T-cell (primary cell): ENCODE results near the gene SAMD11. TPM values are rescaled to one million over a fixed set of nuclear protein-coding genes. Genes with fewer than 3 reads are reported as not detected.
"Not testable (repeated sequence)": the region's sequence is repeated elsewhere in the genome, so short reads cannot be mapped to it uniquely, and the experiment has no call there.

Source experiments
- ATAC-seq, 4 experiments: fragments of 200-7000 bp in 3 of 4; fragments of 150-1000 bp in 1 of 4; cut with Tn5 transposase; replicated peaks in 1 of 4; 1 replicate in 3 of 4; 2 replicates in 1 of 4; pipeline ENCODE4 v1.10.0; 2021; ENCODE audit warnings: moderate library complexity in 3 of 4, mild to moderate bottlenecking in 2 of 4, moderate number of reproducible peaks in 1 of 4
- CTCF ChIA-PET, 2 donors: fragments of 300-600 bp; sonication (Branson Sonifier 250); formaldehyde crosslinking; loops; one replicate each; lab custom pipeline; 2022; ENCODE audit warnings: antibody characterized with exemption in 2 of 2; lab: Charles Lee
- POLR2A ChIA-PET, 2 donors: fragments of 300-600 bp; sonication (Branson Sonifier 250); formaldehyde crosslinking; loops; one replicate each; lab custom pipeline; 2022; ENCODE audit warnings: antibody characterized with exemption in 2 of 2; lab: Charles Lee
- DNase-seq, 35 experiments: peaks; one replicate each; pipeline versions ENCODE4 v3.0.0 to v3.0.0-alpha.2; 2013 to 2023
- H3K27ac ChIP-seq: one replicate; pipeline ENCODE4 v1.5.1; 2013; ENCODE audit warnings: low read length
- H3K27me3 ChIP-seq, 2 experiments: replicated peaks in 1 of 2; 1 replicate in 1 of 2; 2 replicates in 1 of 2; pipeline versions ENCODE4 v1.6.1 to v1.7.0; 2013; ENCODE audit warnings: low read length in 1 of 2, mixed read lengths in 1 of 2; ENCODE audit not compliant: control insufficient read depth in 2 of 2, insufficient read depth in 2 of 2; ENCODE audit errors: extremely low read depth in 1 of 2
- H3K36me3 ChIP-seq, 2 donors: 1 replicate in 1 of 2; 2 replicates in 1 of 2; pipeline versions ENCODE4 v1.6.1 to v1.7.0; 2013; ENCODE audit warnings: low read length in 1 of 2; ENCODE audit not compliant: control insufficient read depth in 2 of 2, insufficient read depth in 1 of 2; ENCODE audit errors: extremely low read depth in 1 of 2
- H3K4me1 ChIP-seq, 2 experiments: 1 replicate in 1 of 2; 2 replicates in 1 of 2; pipeline versions ENCODE4 v1.6.1 to v1.7.0; 2013; ENCODE audit warnings: low read length in 2 of 2, mixed read lengths in 1 of 2; ENCODE audit not compliant: insufficient read depth in 2 of 2, control insufficient read depth in 1 of 2; ENCODE audit errors: extremely low read depth in 1 of 2
- H3K4me3 ChIP-seq, 2 donors: 1 replicate in 1 of 2; 2 replicates in 1 of 2; pipeline versions ENCODE4 v1.5.1 to v1.7.0; 2013; ENCODE audit warnings: mild to moderate bottlenecking in 2 of 2, low read length in 1 of 2, moderate library complexity in 1 of 2; ENCODE audit not compliant: control insufficient read depth in 1 of 2; ENCODE audit errors: extremely low read depth in 1 of 2
- H3K9me3 ChIP-seq: 2 replicates; pipeline ENCODE4 v1.7.0; 2013
- H3K27ac Mint-ChIP-seq, 2 donors: one replicate each; pipeline ENCODE4 v1.8.0; 2020 to 2021; ENCODE audit warnings: mild to moderate bottlenecking in 2 of 2, mixed read lengths in 2 of 2
- H3K27me3 Mint-ChIP-seq, 2 donors: one replicate each; pipeline ENCODE4 v1.8.0; 2021 to 2022; ENCODE audit warnings: mixed read lengths in 2 of 2
- H3K36me3 Mint-ChIP-seq: one replicate; pipeline ENCODE4 v1.8.0; 2021; ENCODE audit warnings: mixed read lengths
- H3K4me1 Mint-ChIP-seq, 3 donors: one replicate each; pipeline ENCODE4 v1.8.0; 2020 to 2022; ENCODE audit warnings: mixed read lengths in 3 of 3, mild to moderate bottlenecking in 1 of 3
- H3K4me3 Mint-ChIP-seq, 3 donors: one replicate each; pipeline ENCODE4 v1.8.0; 2020 to 2022; ENCODE audit warnings: mild to moderate bottlenecking in 3 of 3, mixed read lengths in 3 of 3, moderate library complexity in 3 of 3
- H3K9me3 Mint-ChIP-seq, 3 donors: one replicate each; pipeline ENCODE4 v1.8.0; 2020 to 2022; ENCODE audit warnings: mixed read lengths in 3 of 3
- WGBS: methylation state at CpG from one replicate; pipeline ENCODE4 v1.1.5; 2013; ENCODE audit warnings: missing lambda C conversion rate; ENCODE audit not compliant: insufficient coverage; 5-methylcytosine and 5-hydroxymethylcytosine counted together
- total RNA-seq, 35 experiments: library from RNA in 6 of 35; stranded (reverse) in 6 of 35; fragments of 120-200 nt in 1 of 35; gene quantifications; one replicate each; pipeline versions ENCODE4 v1.2.1 to v1.2.4 and lab custom pipeline; 2013 to 2026

SAMD11 gene
- total RNA-seq, 5 donors from 2014 or later (not counting 1 experiment from before 2014, with no cell fraction given) = 0.32 to 0.70 (median 0.53) TPM; not detected in 2

GRCh38 chr1:886311-886710, 37.4 kb upstream of the SAMD11 start:
- Mint-ChIP-seq H3K36me3 (no peaks in the 10 kb centered on the region), H3K4me1 (peaks cover 0 to 6% (median 0%) of the 10 kb centered on the region in 3 donors), H3K4me3 (no peak overlapping the region), H3K27me3 (peaks cover 46 to 47% of the 10 kb centered on the region in 2 donors), H3K27ac (no peak overlapping the region), H3K9me3 (no peaks in the 10 kb centered on the region)
- Histone ChIP-seq H3K4me3 (no peak overlapping the region), H3K27me3 (peaks cover 0 to 16% of the 10 kb centered on the region in 2 experiments), H3K27ac (no peak overlapping the region), H3K4me1 (no peaks in the 10 kb centered on the region), H3K36me3 (no peaks in the 10 kb centered on the region), H3K9me3 (no peaks in the 10 kb centered on the region)
- ATAC-seq (no peak), DNase-seq (no peak)
- ChIA-PET POLR2A (no interaction called here), CTCF (no interaction called here)
- WGBS = no CpG with 5 or more reads among the region's 1 CpG

- ATAC-seq (no peak), DNase-seq (no peak)
- peaks cover 0 to 6% (median 0%) of the 10 kb centered on the region in 3 donors for H3K4me1 Mint-ChIP-seq
- no peak overlapping the region for H3K4me3 ChIP-seq
- 97% methylated on average over 11 of the region's 11 CpGs for WGBS
- H3K36me3 ChIP-seq = no peaks in the 10 kb centered on the region
- POLR2A ChIA-PET = no interaction called here
- H3K4me1 ChIP-seq = no peaks in the 10 kb centered on the region
- no peak overlapping the region for H3K27ac ChIP-seq
- H3K36me3 Mint-ChIP-seq = no peaks in the 10 kb centered on the region
- no peak overlapping the region for H3K4me3 Mint-ChIP-seq
- CTCF ChIA-PET = no interaction called here
- no peak overlapping the region for H3K27ac Mint-ChIP-seq
- H3K27me3 ChIP-seq = peaks cover 0 to 16% of the 10 kb centered on the region in 2 experiments
- peaks cover 46 to 47% of the 10 kb centered on the region in 2 donors for H3K27me3 Mint-ChIP-seq
- H3K9me3 Mint-ChIP-seq = no peaks in the 10 kb centered on the region
- no peaks in the 10 kb centered on the region for H3K9me3 ChIP-seq
Observed at GRCh38 chr1:886760-887159, 37.0 kb upstream of the SAMD11 start.

GRCh38 chr1:888297-888696, 35.4 kb upstream of the SAMD11 start:
- Mint-ChIP-seq H3K27ac (no peak overlapping the region), H3K27me3 (peaks cover 42 to 43% of the 10 kb centered on the region in 2 donors)
- CTCF ChIA-PET = no interaction called here

GRCh38 chr1:889774-890173, 33.9 kb upstream of the SAMD11 start:
- H3K27ac Mint-ChIP-seq, H3K4me1 Mint-ChIP-seq, H3K36me3 Mint-ChIP-seq, H3K4me1 ChIP-seq, CTCF ChIA-PET, H3K9me3 ChIP-seq, H3K36me3 ChIP-seq, DNase-seq, ATAC-seq, H3K4me3 ChIP-seq, H3K9me3 Mint-ChIP-seq, H3K4me3 Mint-ChIP-seq, POLR2A ChIA-PET, H3K27ac ChIP-seq: not testable (repeated sequence)
- H3K27me3 ChIP-seq = peaks cover 0 to 20% of the 10 kb centered on the region in 2 experiments
- peaks cover 30 to 31% of the 10 kb centered on the region in 2 donors for H3K27me3 Mint-ChIP-seq
- 100% methylated on average over 1 of the region's 4 CpGs for WGBS

More at GRCh38 chr1:888297-888696, 35.4 kb upstream of the SAMD11 start:
- Mint-ChIP-seq H3K9me3 (no peaks in the 10 kb centered on the region), H3K4me1 (peaks cover 0 to 6% (median 0%) of the 10 kb centered on the region in 3 donors), H3K4me3 (no peak overlapping the region), H3K36me3 (no peaks in the 10 kb centered on the region)
- no peaks in the 10 kb centered on the region for H3K4me1 ChIP-seq
- H3K27ac ChIP-seq = no peak overlapping the region
- no peaks in the 10 kb centered on the region for H3K9me3 ChIP-seq
- DNase-seq = no peak
- POLR2A ChIA-PET = no interaction called here
- H3K27me3 ChIP-seq = peaks cover 0 to 18% of the 10 kb centered on the region in 2 experiments
- no peak for ATAC-seq
- H3K36me3 ChIP-seq = no peaks in the 10 kb centered on the region
- no peak overlapping the region for H3K4me3 ChIP-seq

GRCh38 chr1:890234-890633, 33.5 kb upstream of the SAMD11 start:
- 47% methylated on average over 4 of the region's 9 CpGs for WGBS
- H3K4me3 Mint-ChIP-seq, H3K9me3 ChIP-seq, H3K4me1 ChIP-seq, H3K36me3 ChIP-seq, ATAC-seq, DNase-seq, H3K27ac ChIP-seq, H3K27ac Mint-ChIP-seq, H3K4me1 Mint-ChIP-seq, H3K4me3 ChIP-seq, H3K9me3 Mint-ChIP-seq, POLR2A ChIA-PET, CTCF ChIA-PET, H3K36me3 Mint-ChIP-seq: not testable (repeated sequence)
- peaks cover 27 to 28% of the 10 kb centered on the region in 2 donors for H3K27me3 Mint-ChIP-seq
- peaks cover 0 to 23% of the 10 kb centered on the region in 2 experiments for H3K27me3 ChIP-seq

GRCh38 chr1:890661-891060, 33.1 kb upstream of the SAMD11 start:
- Histone ChIP-seq H3K27me3 (peaks cover 0 to 23% of the 10 kb centered on the region in 2 experiments), H3K4me1 (no peaks in the 10 kb centered on the region), H3K4me3 (no peak overlapping the region), H3K36me3 (no peaks in the 10 kb centered on the region), H3K9me3 (no peaks in the 10 kb centered on the region), H3K27ac (no peak overlapping the region)
- POLR2A ChIA-PET = no interaction called here
- DNase-seq = no peak
- Mint-ChIP-seq H3K9me3 (no peaks in the 10 kb centered on the region), H3K27me3 (peaks cover 29 to 31% of the 10 kb centered on the region in 2 donors), H3K27ac (no peak overlapping the region), H3K4me3 (no peak overlapping the region), H3K4me1 (peaks cover 0 to 6% (median 0%) of the 10 kb centered on the region in 3 donors), H3K36me3 (no peaks in the 10 kb centered on the region)
- no CpG with 5 or more reads among the region's 3 CpGs for WGBS
- CTCF ChIA-PET = no interaction called here
- no peak for ATAC-seq
